ENCODE measurements around the gene CDH4.

Gene CDH4

DNA sequence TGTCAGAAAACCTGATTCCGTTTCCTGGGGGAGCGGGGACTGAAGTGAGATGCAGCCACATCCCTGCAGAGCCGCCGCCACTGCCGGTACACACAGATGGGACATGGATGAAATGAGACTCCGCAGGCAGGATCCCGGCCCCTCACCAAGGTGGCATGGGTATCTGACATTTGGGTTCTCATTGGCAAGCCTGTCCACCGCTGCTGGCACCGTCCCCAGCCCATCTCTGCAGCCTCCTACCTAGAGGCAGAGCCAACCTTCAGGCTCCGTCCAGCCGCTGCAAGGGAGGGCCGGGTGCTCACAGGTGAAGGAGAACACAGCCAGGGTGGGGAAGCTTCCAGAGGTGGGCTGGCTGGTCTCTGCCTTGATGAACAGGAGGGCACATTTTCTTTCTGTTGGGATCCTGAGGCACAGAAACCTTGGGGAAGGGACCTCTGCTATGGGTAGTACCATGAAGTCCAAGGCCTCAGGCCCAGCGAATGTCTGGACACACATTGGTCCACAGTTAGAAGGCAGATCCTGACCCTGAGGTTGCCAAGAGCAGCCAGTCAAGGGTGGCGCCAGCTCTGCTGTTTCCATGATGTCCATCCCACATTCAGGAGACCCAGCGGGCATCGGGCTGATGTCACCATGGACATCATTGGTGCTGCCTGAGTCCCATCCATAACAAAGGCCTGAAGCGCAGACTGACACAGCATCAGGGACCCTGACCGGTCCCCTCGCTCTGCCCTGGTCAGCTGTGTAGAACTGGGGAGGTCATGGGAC is 636.2 kb downstream of the CDH4 start:
- H3K36me3 ChIP-seq (ENCODE audit: control insufficient read depth, insufficient read depth, low read length), result no peaks in the 10 kb centered on the region
- no peak overlapping the region for H3K9ac ChIP-seq (ENCODE audit: low read depth, low read length)
- H3K4me3 ChIP-seq (ENCODE audit: low read depth, low read length), result no peak overlapping the region

GRCh38 chr20:61889659-61890058 is 637.6 kb downstream of the CDH4 start:
- no peak overlapping the region for H3K9ac ChIP-seq (ENCODE audit: low read depth, low read length)
- H3K9me3 ChIP-seq (ENCODE audit: control insufficient read depth, insufficient read depth, low read length), result no peaks in the 10 kb centered on the region
- no peaks in the 10 kb centered on the region for H3K27me3 ChIP-seq (ENCODE audit: control insufficient read depth, insufficient read depth, low read length)
- H3K4me1 ChIP-seq (ENCODE audit: control insufficient read depth, insufficient read depth, low read length), result no peaks in the 10 kb centered on the region
- no peak overlapping the region for H3K4me3 ChIP-seq (ENCODE audit: low read depth, low read length)
- no peaks in the 10 kb centered on the region for H3K36me3 ChIP-seq (ENCODE audit: control insufficient read depth, insufficient read depth, low read length)

More for the DNA sequence above, 636.2 kb downstream of the CDH4 start:
- H3K4me1 ChIP-seq (ENCODE audit: control insufficient read depth, insufficient read depth, low read length), result no peaks in the 10 kb centered on the region
- no peaks in the 10 kb centered on the region for H3K9me3 ChIP-seq (ENCODE audit: control insufficient read depth, insufficient read depth, low read length)
- no peaks in the 10 kb centered on the region for H3K27me3 ChIP-seq (ENCODE audit: control insufficient read depth, insufficient read depth, low read length)

GRCh38 chr20:61890210-61890609 is 638.1 kb downstream of the CDH4 start:
- Histone ChIP-seq H3K27me3 (ENCODE audit: control insufficient read depth, insufficient read depth, low read length) (no peaks in the 10 kb centered on the region), H3K4me1 (ENCODE audit: control insufficient read depth, insufficient read depth, low read length) (no peaks in the 10 kb centered on the region), H3K9me3 (ENCODE audit: control insufficient read depth, insufficient read depth, low read length) (no peaks in the 10 kb centered on the region), H3K9ac (ENCODE audit: low read depth, low read length) (no peak overlapping the region), H3K36me3 (ENCODE audit: control insufficient read depth, insufficient read depth, low read length) (no peaks in the 10 kb centered on the region), H3K4me3 (ENCODE audit: low read depth, low read length) (no peak overlapping the region)

- H3K27me3 ChIP-seq (ENCODE audit: control insufficient read depth, insufficient read depth, low read length), result no peaks in the 10 kb centered on the region
- H3K9ac ChIP-seq (ENCODE audit: low read depth, low read length), result no peak overlapping the region
- H3K4me3 ChIP-seq (ENCODE audit: low read depth, low read length), result no peak overlapping the region
- no peaks in the 10 kb centered on the region for H3K4me1 ChIP-seq (ENCODE audit: control insufficient read depth, insufficient read depth, low read length)
- no peaks in the 10 kb centered on the region for H3K36me3 ChIP-seq (ENCODE audit: control insufficient read depth, insufficient read depth, low read length)
- no peaks in the 10 kb centered on the region for H3K9me3 ChIP-seq (ENCODE audit: control insufficient read depth, insufficient read depth, low read length)
Measured at GRCh38 chr20:61891476-61891875, 639.4 kb downstream of the CDH4 start.

GRCh38 chr20:61891916-61892649 is 640.0 kb downstream of the CDH4 start:
- Histone ChIP-seq H3K9ac (ENCODE audit: low read depth, low read length) (no peak overlapping the region), H3K4me1 (ENCODE audit: control insufficient read depth, insufficient read depth, low read length) (no peaks in the 10 kb centered on the region), H3K27me3 (ENCODE audit: control insufficient read depth, insufficient read depth, low read length) (no peaks in the 10 kb centered on the region), H3K4me3 (ENCODE audit: low read depth, low read length) (no peak overlapping the region), H3K9me3 (ENCODE audit: control insufficient read depth, insufficient read depth, low read length) (no peaks in the 10 kb centered on the region), H3K36me3 (ENCODE audit: control insufficient read depth, insufficient read depth, low read length) (no peaks in the 10 kb centered on the region)

GRCh38 chr20:61895016-61895415 is 643.0 kb downstream of the CDH4 start:
- no peaks in the 10 kb centered on the region for H3K9me3 ChIP-seq (ENCODE audit: control insufficient read depth, insufficient read depth, low read length)

DNA sequence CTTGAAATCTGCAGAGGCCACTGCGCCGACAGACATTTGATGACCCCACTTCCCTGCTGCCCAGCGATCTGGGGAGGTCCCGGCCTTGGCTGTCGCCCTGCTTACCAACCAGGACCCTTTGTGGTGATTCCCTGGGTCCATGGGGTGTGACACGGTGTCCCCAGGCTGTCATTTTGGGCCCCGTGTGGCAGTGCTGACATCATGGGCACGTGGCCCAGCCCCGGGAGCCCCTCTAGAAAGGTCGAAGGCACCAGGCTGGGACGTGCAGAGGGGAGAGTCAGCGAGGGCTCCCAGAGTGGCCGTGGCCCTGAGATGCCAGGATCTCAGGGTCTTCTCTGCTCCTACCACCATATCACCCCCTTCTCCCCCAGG is 643.6 kb downstream of the CDH4 start:
- Histone ChIP-seq H3K9me3 (ENCODE audit: control insufficient read depth, insufficient read depth, low read length) (no peaks in the 10 kb centered on the region), H3K4me3 (ENCODE audit: low read depth, low read length) (no peak overlapping the region), H3K27me3 (ENCODE audit: control insufficient read depth, insufficient read depth, low read length) (no peaks in the 10 kb centered on the region)

More at GRCh38 chr20:61895016-61895415, 643.0 kb downstream of the CDH4 start:
- H3K4me1 ChIP-seq (ENCODE audit: control insufficient read depth, insufficient read depth, low read length), result no peaks in the 10 kb centered on the region
- H3K36me3 ChIP-seq (ENCODE audit: control insufficient read depth, insufficient read depth, low read length), result no peaks in the 10 kb centered on the region
- no peaks in the 10 kb centered on the region for H3K27me3 ChIP-seq (ENCODE audit: control insufficient read depth, insufficient read depth, low read length)
- H3K9ac ChIP-seq (ENCODE audit: low read depth, low read length), result no peak overlapping the region
- no peak overlapping the region for H3K4me3 ChIP-seq (ENCODE audit: low read depth, low read length)

DNA sequence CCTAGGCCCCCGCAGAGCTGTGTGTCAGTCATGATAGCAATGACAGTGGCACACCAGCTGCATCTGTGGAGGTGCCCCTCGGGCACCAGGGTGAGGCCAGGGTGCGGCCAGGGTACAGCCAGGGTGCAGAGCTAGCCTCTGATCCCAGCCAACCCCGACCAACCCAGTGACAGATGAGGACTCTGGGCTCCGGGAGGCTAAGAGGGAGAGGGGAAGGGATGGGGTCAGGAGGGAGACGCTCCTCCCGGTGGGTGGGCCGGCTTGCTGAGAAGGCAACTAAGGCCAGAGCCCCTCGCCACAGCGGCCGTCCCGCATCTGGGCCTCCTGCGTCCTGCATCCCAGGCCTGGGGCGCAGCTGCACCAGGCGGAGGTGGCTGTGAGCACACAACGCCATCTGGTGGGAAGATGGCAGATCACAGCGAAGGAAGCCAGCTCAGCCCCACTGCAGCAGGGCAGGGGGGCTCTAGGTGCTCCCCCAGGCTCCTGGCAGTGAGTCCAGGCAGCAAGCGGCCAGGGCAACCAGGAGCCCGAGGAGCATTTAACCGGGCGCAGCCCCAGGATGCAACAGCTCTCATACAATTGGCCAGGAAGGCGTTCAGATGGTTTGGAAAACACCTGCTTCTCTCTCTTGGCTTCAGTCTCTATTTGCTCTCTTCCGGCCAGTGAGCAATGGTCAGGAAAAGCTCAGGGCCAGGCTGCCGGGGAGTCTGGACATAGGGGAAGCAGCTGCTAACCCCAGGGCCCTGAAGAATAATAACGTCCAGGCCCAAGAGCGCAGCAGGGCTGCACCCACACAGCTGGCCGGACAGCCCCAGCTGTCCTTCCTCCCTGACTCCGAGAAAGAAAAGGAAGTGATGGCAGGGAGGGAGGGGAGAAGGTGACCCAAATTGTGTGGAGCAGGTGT is 644.2 kb downstream of the CDH4 start:
- no peak overlapping the region for H3K4me3 ChIP-seq (ENCODE audit: low read depth, low read length)
- no peaks in the 10 kb centered on the region for H3K9me3 ChIP-seq (ENCODE audit: control insufficient read depth, insufficient read depth, low read length)
- H3K4me1 ChIP-seq (ENCODE audit: control insufficient read depth, insufficient read depth, low read length), result no peaks in the 10 kb centered on the region
- H3K27me3 ChIP-seq (ENCODE audit: control insufficient read depth, insufficient read depth, low read length), result no peaks in the 10 kb centered on the region
- no peak overlapping the region for H3K9ac ChIP-seq (ENCODE audit: low read depth, low read length)
- no peaks in the 10 kb centered on the region for H3K36me3 ChIP-seq (ENCODE audit: control insufficient read depth, insufficient read depth, low read length)

More for the DNA sequence above, 643.6 kb downstream of the CDH4 start:
- H3K4me1 ChIP-seq (ENCODE audit: control insufficient read depth, insufficient read depth, low read length), result no peaks in the 10 kb centered on the region
- no peak overlapping the region for H3K9ac ChIP-seq (ENCODE audit: low read depth, low read length)
- H3K36me3 ChIP-seq (ENCODE audit: control insufficient read depth, insufficient read depth, low read length), result no peaks in the 10 kb centered on the region

- no peaks in the 10 kb centered on the region for H3K27me3 ChIP-seq (ENCODE audit: control insufficient read depth, insufficient read depth, low read length)
- H3K9me3 ChIP-seq (ENCODE audit: control insufficient read depth, insufficient read depth, low read length), result no peaks in the 10 kb centered on the region
- no peaks in the 10 kb centered on the region for H3K36me3 ChIP-seq (ENCODE audit: control insufficient read depth, insufficient read depth, low read length)
Measured at GRCh38 chr20:61897401-61898295, 645.6 kb downstream of the CDH4 start.

DNA sequence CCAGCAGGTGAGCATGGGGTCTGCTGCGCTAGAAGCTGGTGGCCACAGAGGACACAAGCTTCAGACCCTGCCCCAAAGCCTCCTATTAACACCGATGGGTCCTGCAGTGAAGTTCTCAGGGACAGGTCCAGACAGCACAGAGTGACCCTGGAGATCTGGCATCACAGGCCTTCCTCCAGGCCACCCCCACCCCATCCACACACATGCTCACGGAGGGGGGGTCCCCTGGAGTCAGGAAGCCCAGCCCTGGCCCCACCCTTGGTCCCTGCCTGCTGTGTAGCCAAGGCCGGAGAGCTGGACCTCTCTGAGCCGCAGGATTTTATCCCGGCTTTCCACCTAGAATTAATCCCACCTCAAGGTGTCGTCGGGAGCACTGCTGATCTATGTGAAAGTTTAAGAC is 646.3 kb downstream of the CDH4 start:
- Histone ChIP-seq H3K27me3 (ENCODE audit: control insufficient read depth, insufficient read depth, low read length) (no peaks in the 10 kb centered on the region), H3K4me3 (ENCODE audit: low read depth, low read length) (no peak overlapping the region), H3K9ac (ENCODE audit: low read depth, low read length) (no peak overlapping the region), H3K36me3 (ENCODE audit: control insufficient read depth, insufficient read depth, low read length) (no peaks in the 10 kb centered on the region), H3K4me1 (ENCODE audit: control insufficient read depth, insufficient read depth, low read length) (no peaks in the 10 kb centered on the region), H3K9me3 (ENCODE audit: control insufficient read depth, insufficient read depth, low read length) (no peaks in the 10 kb centered on the region)

More at GRCh38 chr20:61897401-61898295, 645.6 kb downstream of the CDH4 start:
- Histone ChIP-seq H3K4me1 (ENCODE audit: control insufficient read depth, insufficient read depth, low read length) (no peaks in the 10 kb centered on the region), H3K4me3 (ENCODE audit: low read depth, low read length) (no peak overlapping the region), H3K9ac (ENCODE audit: low read depth, low read length) (no peak overlapping the region)
